ENCODE measurements around the gene CPN2.

DNA sequence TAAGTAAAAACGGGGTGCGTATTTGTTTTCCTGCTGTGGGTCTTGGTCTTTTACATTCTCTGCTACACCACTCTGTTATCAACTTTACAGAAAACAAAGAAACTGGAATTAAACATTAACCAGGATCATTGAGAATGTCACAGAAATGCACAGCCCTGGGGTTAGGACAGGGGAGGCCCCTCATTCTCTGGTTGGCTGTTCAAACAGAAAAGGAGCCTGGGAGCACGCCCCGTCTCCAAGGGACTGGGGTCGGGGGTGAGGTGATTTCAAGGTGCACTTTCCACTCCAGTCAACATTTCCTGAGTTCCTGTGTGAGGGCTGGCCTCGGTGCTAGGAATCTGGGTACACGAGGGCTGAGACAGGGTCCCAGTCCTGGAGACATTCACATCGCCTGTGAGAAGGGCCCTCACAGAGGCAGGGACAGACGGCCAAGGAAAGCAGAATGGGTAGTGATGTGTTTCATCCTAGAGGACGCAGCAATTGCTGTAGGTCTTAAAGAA is 30.3 kb downstream of the CPN2 start:
- TF ChIP-seq FOXA1 (IDR thresholded peaks at IDR 0.05) (no peak), SP1 (IDR thresholded peaks at IDR 0.05) (no peak), FOXM1 (IDR thresholded peaks at IDR 0.05; ENCODE audit: borderline replicate concordance) (no peak), NFRKB (IDR thresholded peaks at IDR 0.05) (no peak), HDGF (IDR thresholded peaks at IDR 0.05; ENCODE audit: borderline replicate concordance) (no peak), BHLHE40 (IDR thresholded peaks at IDR 0.05; ENCODE audit: borderline replicate concordance) (no peak), TARDBP (IDR thresholded peaks at IDR 0.05) (no peak), CTBP1 (IDR thresholded peaks at IDR 0.05; ENCODE audit: borderline replicate concordance) (no peak), ARNT (IDR thresholded peaks at IDR 0.05) (no peak), FOXK2 (IDR thresholded peaks at IDR 0.05) (no peak), ELF4 (IDR thresholded peaks at IDR 0.05) (no peak)
- TF ChIP-seq, protein P1, sequence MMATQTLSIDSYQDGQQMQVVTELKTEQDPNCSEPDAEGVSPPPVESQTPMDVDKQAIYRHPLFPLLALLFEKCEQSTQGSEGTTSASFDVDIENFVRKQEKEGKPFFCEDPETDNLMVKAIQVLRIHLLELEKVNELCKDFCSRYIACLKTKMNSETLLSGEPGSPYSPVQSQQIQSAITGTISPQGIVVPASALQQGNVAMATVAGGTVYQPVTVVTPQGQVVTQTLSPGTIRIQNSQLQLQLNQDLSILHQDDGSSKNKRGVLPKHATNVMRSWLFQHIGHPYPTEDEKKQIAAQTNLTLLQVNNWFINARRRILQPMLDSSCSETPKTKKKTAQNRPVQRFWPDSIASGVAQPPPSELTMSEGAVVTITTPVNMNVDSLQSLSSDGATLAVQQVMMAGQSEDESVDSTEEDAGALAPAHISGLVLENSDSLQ (IDR thresholded peaks at IDR 0.05): no peak

Measured in HEK293T (cell line).